GM12872 (cell line): ENCODE results near the gene SND1.

ENCODE experiments used
- CTCF ChIP-seq: IDR thresholded peaks from 3 replicates; pipeline ENCODE4 v1.5.1; 2011; ENCODE audit warnings: low read depth, mild to moderate bottlenecking, low read length, moderate library complexity; ENCODE audit not compliant: insufficient read depth

Gene SND1

GRCh38 chr7:128076196-128076795 is 424.3 kb downstream of the SND1 start:
- no peak for TF ChIP-seq CTCF

GRCh38 chr7:128076796-128077271 is 424.8 kb downstream of the SND1 start:
- no peak for TF ChIP-seq CTCF

GRCh38 chr7:128078309-128078708 is 426.3 kb downstream of the SND1 start:
- TF ChIP-seq CTCF, result no peak

GRCh38 chr7:128080169-128080568 is 428.2 kb downstream of the SND1 start:
- no peak for TF ChIP-seq CTCF

GRCh38 chr7:128081351-128081750 is 429.4 kb downstream of the SND1 start:
- no peak for TF ChIP-seq CTCF

DNA sequence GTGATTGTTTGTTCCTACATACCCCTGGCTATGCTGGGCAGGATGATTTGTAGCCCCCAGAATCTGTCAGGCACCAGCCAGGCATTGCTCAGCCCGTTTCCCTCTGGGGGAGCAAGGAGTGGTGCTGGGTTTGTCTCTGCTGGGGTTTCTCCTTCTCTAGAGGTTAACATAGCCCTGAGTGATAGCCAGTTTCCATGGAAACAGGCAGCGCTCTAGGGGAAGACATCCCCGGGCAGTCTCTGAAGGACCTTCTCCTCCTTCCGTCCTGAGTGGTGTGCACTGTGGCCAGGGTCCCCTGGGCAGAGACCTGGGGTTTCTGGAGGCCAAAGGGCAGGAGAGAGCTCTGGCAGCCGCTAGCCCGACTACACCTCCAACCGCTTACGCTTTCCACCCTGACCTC is 429.8 kb downstream of the SND1 start:
- TF ChIP-seq CTCF, result no peak

- no peak for TF ChIP-seq CTCF
Measured at GRCh38 chr7:128082431-128082830, 430.4 kb downstream of the SND1 start.
